CD14-positive monocyte (primary cell): ENCODE results near the gene CALHM2. TPM values are rescaled to one million over a fixed set of nuclear protein-coding genes. Genes with fewer than 3 reads are reported as not detected.

Experiments used
- DNase-seq, 3 donors: peaks; one replicate each; pipeline ENCODE4 v3.0.0-alpha.2; 2011 to 2022
- H2AFZ ChIP-seq: 2 replicates; pipeline ENCODE4 v1.6.0; 2012; ENCODE audit warnings: mild to moderate bottlenecking, low read depth, low read length, inconsistent platforms; ENCODE audit not compliant: insufficient read depth, poor library complexity, severe bottlenecking
- H3K27ac ChIP-seq, 2 donors: 1 replicate in 1 of 2; 2 replicates in 1 of 2; pipeline ENCODE4 v1.5.1; 2012 to 2013; ENCODE audit warnings: low read length in 2 of 2, control low read depth in 1 of 2, inconsistent platforms in 1 of 2, low read depth in 1 of 2, mild to moderate bottlenecking in 1 of 2
- H3K27me3 ChIP-seq, 2 donors: one replicate each; pipeline versions ENCODE4 v1.6.0 to v1.6.1; 2011 to 2013; ENCODE audit warnings: low read length in 2 of 2; ENCODE audit not compliant: control insufficient read depth in 2 of 2, insufficient read depth in 2 of 2
- H3K36me3 ChIP-seq, 2 donors: replicated peaks in 1 of 2; 1 replicate in 1 of 2; 2 replicates in 1 of 2; pipeline versions ENCODE4 v1.5.1 to v1.6.1; 2012 to 2013; ENCODE audit warnings: low read length in 2 of 2, control low read depth in 1 of 2, inconsistent platforms in 1 of 2, mild to moderate bottlenecking in 1 of 2; ENCODE audit not compliant: insufficient read depth in 2 of 2, control insufficient read depth in 1 of 2
- H3K4me1 ChIP-seq, 2 donors: 1 replicate in 1 of 2; 2 replicates in 1 of 2; pipeline versions ENCODE4 v1.5.1 to v1.6.1; 2012 to 2013; ENCODE audit warnings: low read length in 2 of 2, control low read depth in 1 of 2, inconsistent platforms in 1 of 2, mild to moderate bottlenecking in 1 of 2, moderate library complexity in 1 of 2; ENCODE audit not compliant: insufficient read depth in 2 of 2, control insufficient read depth in 1 of 2
- H3K4me2 ChIP-seq: replicated peaks from 2 replicates; pipeline ENCODE3; 2012; ENCODE audit warnings: low read length, moderate library complexity, mild to moderate bottlenecking; ENCODE audit not compliant: poor library complexity, severe bottlenecking; ENCODE audit errors: extremely low read depth
- H3K4me3 ChIP-seq, 3 experiments: fragments of 200-600 bp in 1 of 3; sonication (generic) in 1 of 3; replicated peaks in 1 of 3; 1 replicate in 2 of 3; 2 replicates in 1 of 3; pipeline ENCODE4 v1.5.1; 2011 to 2013; ENCODE audit warnings: low read length in 3 of 3, mild to moderate bottlenecking in 3 of 3, control low read depth in 2 of 3, low read depth in 2 of 3, inconsistent platforms in 1 of 3, moderate library complexity in 1 of 3
- H3K79me2 ChIP-seq: 2 replicates; pipeline ENCODE4 v1.6.0; 2012; ENCODE audit warnings: mild to moderate bottlenecking, control low read depth, inconsistent platforms, low read length, moderate library complexity; ENCODE audit not compliant: insufficient read depth
- H3K9ac ChIP-seq: 2 replicates; pipeline ENCODE4 v1.6.0; 2017; ENCODE audit warnings: low read length, mild to moderate bottlenecking; ENCODE audit not compliant: insufficient read depth, poor library complexity, severe bottlenecking
- H3K9me3 ChIP-seq, 2 donors: replicated peaks in 1 of 2; 1 replicate in 1 of 2; 2 replicates in 1 of 2; pipeline versions ENCODE4 v1.5.1 to v1.6.1; 2012 to 2013; ENCODE audit warnings: low read length in 2 of 2, control low read depth in 1 of 2; ENCODE audit not compliant: control insufficient read depth in 1 of 2, insufficient read depth in 1 of 2
- H4K20me1 ChIP-seq: 2 replicates; pipeline ENCODE4 v1.6.0; 2012; ENCODE audit warnings: mild to moderate bottlenecking, low read length, control low read depth, moderate library complexity; ENCODE audit not compliant: insufficient read depth
- H3K27ac Mint-ChIP-seq, 7 donors: one replicate each; pipeline ENCODE4 v1.8.0; 2020; ENCODE audit warnings: mild to moderate bottlenecking in 7 of 7, mixed read lengths in 7 of 7, moderate library complexity in 6 of 7, inconsistent platforms in 2 of 7
- H3K27me3 Mint-ChIP-seq, 3 donors: one replicate each; pipeline ENCODE4 v1.8.0; 2021 to 2022; ENCODE audit warnings: low read depth in 3 of 3, mild to moderate bottlenecking in 3 of 3, mixed read lengths in 3 of 3, moderate library complexity in 3 of 3, inconsistent platforms in 1 of 3
- H3K36me3 Mint-ChIP-seq, 2 donors: one replicate each; pipeline ENCODE4 v1.8.0; 2020; ENCODE audit warnings: mixed read lengths in 2 of 2, inconsistent platforms in 1 of 2, mild to moderate bottlenecking in 1 of 2
- H3K4me1 Mint-ChIP-seq: one replicate; pipeline ENCODE4 v1.8.0; 2020; ENCODE audit warnings: mild to moderate bottlenecking, mixed read lengths
- H3K4me3 Mint-ChIP-seq, 2 donors: one replicate each; pipeline ENCODE4 v1.8.0; 2020; ENCODE audit warnings: mild to moderate bottlenecking in 2 of 2, mixed read lengths in 2 of 2, moderate library complexity in 1 of 2
- H3K9me3 Mint-ChIP-seq, 7 donors: one replicate each; pipeline ENCODE4 v1.8.0; 2020 to 2022; ENCODE audit warnings: mixed read lengths in 7 of 7, mild to moderate bottlenecking in 6 of 7, moderate library complexity in 6 of 7, inconsistent platforms in 2 of 7
- CTCF ChIP-seq: fragments of 200-600 bp; IDR thresholded peaks from one replicate; pipeline ENCODE4 v1.8.0; 2022; ENCODE audit warnings: antibody characterized with exemption, mild to moderate bottlenecking
- WGBS: methylation state at CpG from one replicate; pipeline ENCODE4 v1.1.5; 2013; ENCODE audit warnings: missing lambda C conversion rate; ENCODE audit not compliant: insufficient coverage; 5-methylcytosine and 5-hydroxymethylcytosine counted together
- intact Hi-C, 2 donors: fragments of 100-400 bp; cut with micrococcal nuclease; formaldehyde crosslinking; loops; one replicate each; pipeline versions ENCODE4 v1.15.0 to v1.15.1; 2023
- polyA plus RNA-seq, 3 donors: library from polyadenylated mRNA; depleted of rRNA in 1 of 3; unstranded in 2 of 3; stranded (reverse) in 1 of 3; fragments of 300-500 nt in 2 of 3; fragments of >200 nt in 1 of 3; fragmentation: Illumina TruSeq in 2 of 3; gene quantifications; 1 replicate in 2 of 3; 2 replicates in 1 of 3; pipeline ENCODE4 v1.2.3, GENCODE V29; 2012 to 2021

Gene CALHM2
- polyA plus RNA-seq, 3 donors: 48.4 to 80.7 (median 66.5) TPM

- H3K4me1 Mint-ChIP-seq: no peaks in the 10 kb centered on the region
- WGBS: 95% methylated on average over 4 of the region's 8 CpGs
- H3K27ac Mint-ChIP-seq: peak overlapping the region in 3 of 7 donors; percentile 1 to 20 (median 4)
- H3K9me3 Mint-ChIP-seq: no peaks in the 10 kb centered on the region
- no peak overlapping the region for H3K4me2 ChIP-seq
- H3K9ac ChIP-seq: no peak overlapping the region
- H3K27ac ChIP-seq: no peak overlapping the region
- H3K79me2 ChIP-seq: no peaks in the 10 kb centered on the region
- no peak overlapping the region for H3K4me3 ChIP-seq
- no peaks in the 10 kb centered on the region for H3K4me1 ChIP-seq
- no peaks in the 10 kb centered on the region for H3K27me3 Mint-ChIP-seq
- no peaks in the 10 kb centered on the region for H3K9me3 ChIP-seq
- no peak overlapping the region for H2AFZ ChIP-seq
- no peak for DNase-seq
- TF ChIP-seq CTCF: no peak
- intact Hi-C loops: loop anchor here in 1 of 2 donors (1.0 kb wide), 1 partner anchor 70 kb away; no protein-coding TSS in a partner anchor
- H3K36me3 ChIP-seq: peaks cover 90 to 99% of the 10 kb centered on the region in 2 donors
- H3K36me3 Mint-ChIP-seq: peaks cover 74 to 93% of the 10 kb centered on the region in 2 donors
- no peaks in the 10 kb centered on the region for H4K20me1 ChIP-seq
- H3K27me3 ChIP-seq: no peaks in the 10 kb centered on the region
- H3K4me3 Mint-ChIP-seq: no peak overlapping the region
Measured at GRCh38 chr10:103415581-103415980, 36.6 kb downstream of the CALHM2 start.

- Mint-ChIP-seq H3K4me3 (no peak overlapping the region), H3K36me3 (peaks cover 77 to 94% of the 10 kb centered on the region in 2 donors), H3K27me3 (no peaks in the 10 kb centered on the region), H3K27ac (no peak overlapping the region), H3K4me1 (no peaks in the 10 kb centered on the region), H3K9me3 (no peaks in the 10 kb centered on the region)
- no CpG with 5 or more reads among the region's 2 CpGs for WGBS
- Histone ChIP-seq H3K27ac (no peak overlapping the region), H3K9ac (no peak overlapping the region), H4K20me1 (no peaks in the 10 kb centered on the region), H2AFZ (no peak overlapping the region), H3K79me2 (no peaks in the 10 kb centered on the region), H3K4me2 (no peak overlapping the region), H3K27me3 (no peaks in the 10 kb centered on the region), H3K9me3 (no peaks in the 10 kb centered on the region), H3K4me1 (no peaks in the 10 kb centered on the region), H3K36me3 (peaks cover 84 to 99% of the 10 kb centered on the region in 2 donors), H3K4me3 (no peak overlapping the region)
- no peak for TF ChIP-seq CTCF
- DNase-seq: no peak
- intact Hi-C loops: no loop called here
Measured at GRCh38 chr10:103413564-103413963, 38.6 kb downstream of the CALHM2 start.
